Measurements from ENCODE around the gene PRPF40B.

PRPF40B gene

GRCh38 chr12:49667325-49668090 is 44.1 kb downstream of the PRPF40B start:
- Histone ChIP-seq H3K36me3 (ENCODE audit: control insufficient read depth, insufficient read depth, low read length) (peaks cover 3% of the 10 kb centered on the region), H3K4me3 (ENCODE audit: low read depth, low read length) (no peak overlapping the region), H3K4me1 (ENCODE audit: control insufficient read depth, insufficient read depth, low read length) (no peaks in the 10 kb centered on the region), H3K9ac (ENCODE audit: low read depth, low read length) (no peak overlapping the region), H3K27me3 (ENCODE audit: control insufficient read depth, insufficient read depth, low read length) (no peaks in the 10 kb centered on the region), H3K9me3 (ENCODE audit: control insufficient read depth, insufficient read depth, low read length) (no peaks in the 10 kb centered on the region)

- peaks cover 11% of the 10 kb centered on the region for H3K4me1 ChIP-seq (ENCODE audit: control insufficient read depth, insufficient read depth, low read length)
- no peak overlapping the region for H3K4me3 ChIP-seq (ENCODE audit: low read depth, low read length)
- no peaks in the 10 kb centered on the region for H3K27me3 ChIP-seq (ENCODE audit: control insufficient read depth, insufficient read depth, low read length)
Measured at GRCh38 chr12:49669796-49670195, 46.4 kb downstream of the PRPF40B start.

GRCh38 chr12:49671031-49671765 is 47.8 kb downstream of the PRPF40B start:
- no peaks in the 10 kb centered on the region for H3K9me3 ChIP-seq (ENCODE audit: control insufficient read depth, insufficient read depth, low read length)
- H3K4me1 ChIP-seq (ENCODE audit: control insufficient read depth, insufficient read depth, low read length), result peaks cover 11% of the 10 kb centered on the region
- no peaks in the 10 kb centered on the region for H3K27me3 ChIP-seq (ENCODE audit: control insufficient read depth, insufficient read depth, low read length)
- no peak overlapping the region for H3K4me3 ChIP-seq (ENCODE audit: low read depth, low read length)
- H3K9ac ChIP-seq (ENCODE audit: low read depth, low read length), result no peak overlapping the region
- H3K36me3 ChIP-seq (ENCODE audit: control insufficient read depth, insufficient read depth, low read length), result no peaks in the 10 kb centered on the region

More at GRCh38 chr12:49669796-49670195, 46.4 kb downstream of the PRPF40B start:
- no peaks in the 10 kb centered on the region for H3K36me3 ChIP-seq (ENCODE audit: control insufficient read depth, insufficient read depth, low read length)
- H3K9me3 ChIP-seq (ENCODE audit: control insufficient read depth, insufficient read depth, low read length), result no peaks in the 10 kb centered on the region
- H3K9ac ChIP-seq (ENCODE audit: low read depth, low read length), result no peak overlapping the region

GRCh38 chr12:49672301-49673217 is 49.2 kb downstream of the PRPF40B start:
- H3K9me3 ChIP-seq (ENCODE audit: control insufficient read depth, insufficient read depth, low read length), result no peaks in the 10 kb centered on the region
- no peak overlapping the region for H3K4me3 ChIP-seq (ENCODE audit: low read depth, low read length)
- H3K9ac ChIP-seq (ENCODE audit: low read depth, low read length), result peak overlapping the region; percentile 48
- H3K36me3 ChIP-seq (ENCODE audit: control insufficient read depth, insufficient read depth, low read length), result no peaks in the 10 kb centered on the region
- no peaks in the 10 kb centered on the region for H3K27me3 ChIP-seq (ENCODE audit: control insufficient read depth, insufficient read depth, low read length)
- peaks cover 11% of the 10 kb centered on the region for H3K4me1 ChIP-seq (ENCODE audit: control insufficient read depth, insufficient read depth, low read length)

- no peaks in the 10 kb centered on the region for H3K9me3 ChIP-seq (ENCODE audit: control insufficient read depth, insufficient read depth, low read length)
- H3K4me1 ChIP-seq (ENCODE audit: control insufficient read depth, insufficient read depth, low read length), result peaks cover 11% of the 10 kb centered on the region
- H3K9ac ChIP-seq (ENCODE audit: low read depth, low read length), result peak overlapping the region; percentile 48
- H3K36me3 ChIP-seq (ENCODE audit: control insufficient read depth, insufficient read depth, low read length), result no peaks in the 10 kb centered on the region
- no peaks in the 10 kb centered on the region for H3K27me3 ChIP-seq (ENCODE audit: control insufficient read depth, insufficient read depth, low read length)
- no peak overlapping the region for H3K4me3 ChIP-seq (ENCODE audit: low read depth, low read length)
Measured at GRCh38 chr12:49673446-49674317, 50.3 kb downstream of the PRPF40B start.

- Histone ChIP-seq H3K4me3 (ENCODE audit: low read depth, low read length) (no peak overlapping the region), H3K4me1 (ENCODE audit: control insufficient read depth, insufficient read depth, low read length) (peaks cover 11% of the 10 kb centered on the region), H3K9ac (ENCODE audit: low read depth, low read length) (peak overlapping the region; percentile 29)
Measured at GRCh38 chr12:49674318-49674981, 51.1 kb downstream of the PRPF40B start.

GRCh38 chr12:49675137-49675536 is 51.8 kb downstream of the PRPF40B start:
- Histone ChIP-seq H3K9ac (ENCODE audit: low read depth, low read length) (no peak overlapping the region), H3K4me3 (ENCODE audit: low read depth, low read length) (no peak overlapping the region), H3K9me3 (ENCODE audit: control insufficient read depth, insufficient read depth, low read length) (no peaks in the 10 kb centered on the region), H3K36me3 (ENCODE audit: control insufficient read depth, insufficient read depth, low read length) (no peaks in the 10 kb centered on the region), H3K27me3 (ENCODE audit: control insufficient read depth, insufficient read depth, low read length) (no peaks in the 10 kb centered on the region), H3K4me1 (ENCODE audit: control insufficient read depth, insufficient read depth, low read length) (peaks cover 11% of the 10 kb centered on the region)

More at GRCh38 chr12:49674318-49674981, 51.1 kb downstream of the PRPF40B start:
- Histone ChIP-seq H3K9me3 (ENCODE audit: control insufficient read depth, insufficient read depth, low read length) (no peaks in the 10 kb centered on the region), H3K36me3 (ENCODE audit: control insufficient read depth, insufficient read depth, low read length) (no peaks in the 10 kb centered on the region), H3K27me3 (ENCODE audit: control insufficient read depth, insufficient read depth, low read length) (no peaks in the 10 kb centered on the region)

- no peak overlapping the region for H3K4me3 ChIP-seq (ENCODE audit: low read depth, low read length)
- no peaks in the 10 kb centered on the region for H3K9me3 ChIP-seq (ENCODE audit: control insufficient read depth, insufficient read depth, low read length)
- H3K9ac ChIP-seq (ENCODE audit: low read depth, low read length), result no peak overlapping the region
- no peaks in the 10 kb centered on the region for H3K27me3 ChIP-seq (ENCODE audit: control insufficient read depth, insufficient read depth, low read length)
- no peaks in the 10 kb centered on the region for H3K36me3 ChIP-seq (ENCODE audit: control insufficient read depth, insufficient read depth, low read length)
- H3K4me1 ChIP-seq (ENCODE audit: control insufficient read depth, insufficient read depth, low read length), result peaks cover 5% of the 10 kb centered on the region
Measured at GRCh38 chr12:49678711-49679110, 55.4 kb downstream of the PRPF40B start.

- no peak overlapping the region for H3K9ac ChIP-seq (ENCODE audit: low read depth, low read length)
- H3K9me3 ChIP-seq (ENCODE audit: control insufficient read depth, insufficient read depth, low read length), result no peaks in the 10 kb centered on the region
- H3K36me3 ChIP-seq (ENCODE audit: control insufficient read depth, insufficient read depth, low read length), result no peaks in the 10 kb centered on the region
- no peaks in the 10 kb centered on the region for H3K27me3 ChIP-seq (ENCODE audit: control insufficient read depth, insufficient read depth, low read length)
- H3K4me3 ChIP-seq (ENCODE audit: low read depth, low read length), result no peak overlapping the region
- H3K4me1 ChIP-seq (ENCODE audit: control insufficient read depth, insufficient read depth, low read length), result no peaks in the 10 kb centered on the region
Measured at GRCh38 chr12:49680075-49680474, 56.7 kb downstream of the PRPF40B start.

- H3K4me3 ChIP-seq (ENCODE audit: low read depth, low read length), result no peak overlapping the region
- H3K36me3 ChIP-seq (ENCODE audit: control insufficient read depth, insufficient read depth, low read length), result no peaks in the 10 kb centered on the region
- H3K9ac ChIP-seq (ENCODE audit: low read depth, low read length), result no peak overlapping the region
- no peaks in the 10 kb centered on the region for H3K27me3 ChIP-seq (ENCODE audit: control insufficient read depth, insufficient read depth, low read length)
- H3K4me1 ChIP-seq (ENCODE audit: control insufficient read depth, insufficient read depth, low read length), result no peaks in the 10 kb centered on the region
- H3K9me3 ChIP-seq (ENCODE audit: control insufficient read depth, insufficient read depth, low read length), result no peaks in the 10 kb centered on the region
Measured at GRCh38 chr12:49683599-49684309, 60.4 kb downstream of the PRPF40B start.
